ENCODE results near the gene TAGAP. TPM values are rescaled to one million over a fixed set of nuclear protein-coding genes. Genes with fewer than 3 reads are reported as not detected.
"Not testable (repeated sequence)": the region's sequence is repeated elsewhere in the genome, so short reads cannot be mapped to it uniquely, and the experiment has no call there.

TAGAP gene
- total and polyA plus RNA-seq, 8 donors = 0.93 to 4.1 (median 2.0) TPM; not detected in 1

DNA sequence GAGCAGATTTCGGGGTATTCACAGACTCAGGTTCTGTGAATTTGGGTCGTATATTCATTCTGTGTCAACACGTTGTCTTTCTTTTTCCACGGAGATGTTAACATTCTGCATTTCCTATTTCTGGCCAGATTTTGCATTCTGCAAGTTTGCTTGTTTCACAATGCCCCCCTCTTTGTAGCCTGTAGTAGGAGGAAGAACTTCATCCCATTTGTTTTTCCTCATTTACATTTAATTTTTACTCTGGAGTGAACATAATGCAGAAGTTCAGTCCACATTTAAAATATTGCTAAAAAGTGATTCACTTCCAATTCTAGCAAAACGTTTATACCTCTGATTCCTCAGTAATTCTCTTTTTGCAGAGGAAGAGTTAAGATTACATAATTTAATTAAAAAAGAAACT, 12.9 kb downstream of the TAGAP start:
- no peaks in the 10 kb centered on the region for H3K27me3 ChIP-seq
- H3K4me1 ChIP-seq = no peaks in the 10 kb centered on the region
- WGBS, 5 donors = 75 to 82% (median 78%) methylated on average over 5 of the region's 5 CpGs
- H3K9me3 ChIP-seq = no peaks in the 10 kb centered on the region
- H3K36me3 ChIP-seq = peaks cover 0 to 17% (median 8%) of the 10 kb centered on the region in 4 donors
- intact Hi-C loops (cut with DNase I; ENCODE audit: low total_unique reads) = no loop called here
- peak overlapping the region in 1 of 5 donors; percentile 47 for H3K27ac ChIP-seq
- DNase-seq = no peak
- no peak overlapping the region for H3K4me3 ChIP-seq
- TF ChIP-seq POLR2A (IDR thresholded peaks at IDR 0.05) = no peak

DNA sequence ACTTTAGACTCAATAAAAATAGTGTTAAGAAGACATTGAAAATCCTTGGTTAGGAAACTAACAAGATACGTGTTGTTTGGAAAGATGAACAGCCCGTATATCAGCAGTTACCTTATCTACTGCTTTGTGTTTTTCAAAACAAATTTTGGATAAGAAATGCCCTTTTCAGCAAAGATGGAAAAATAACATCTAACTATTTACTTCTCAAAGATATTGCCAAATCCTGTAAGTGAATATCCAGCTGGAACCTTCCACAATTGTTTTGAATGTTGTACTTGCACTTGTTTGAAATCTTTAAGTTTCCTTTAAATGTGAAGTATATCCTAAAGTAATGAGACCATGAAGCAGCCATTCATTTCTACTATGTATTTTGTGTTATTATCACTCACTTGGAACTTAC, 14.6 kb downstream of the TAGAP start:
- Histone ChIP-seq H3K36me3 (peaks cover 0 to under 1% (median 0%) of the 10 kb centered on the region in 4 donors), H3K27ac (no peak overlapping the region), H3K27me3 (no peaks in the 10 kb centered on the region), H3K4me3 (no peak overlapping the region), H3K9me3 (peaks cover 1 to 12% (median 10%) of the 10 kb centered on the region in 4 donors), H3K4me1 (no peaks in the 10 kb centered on the region)
- TF ChIP-seq POLR2A (IDR thresholded peaks at IDR 0.05) (no peak), CTCF (IDR thresholded peaks at IDR 0.05) (no peak), POLR2AphosphoS5 (IDR thresholded peaks at IDR 0.05) (no peak), EP300 (IDR thresholded peaks at IDR 0.05) (no peak)
- DNase-seq = no peak
- intact Hi-C loops (cut with DNase I; ENCODE audit: low total_unique reads) = no loop called here
- WGBS, 5 donors = 82 to 90% (median 84%) methylated on average over 2 of the region's 2 CpGs

DNA sequence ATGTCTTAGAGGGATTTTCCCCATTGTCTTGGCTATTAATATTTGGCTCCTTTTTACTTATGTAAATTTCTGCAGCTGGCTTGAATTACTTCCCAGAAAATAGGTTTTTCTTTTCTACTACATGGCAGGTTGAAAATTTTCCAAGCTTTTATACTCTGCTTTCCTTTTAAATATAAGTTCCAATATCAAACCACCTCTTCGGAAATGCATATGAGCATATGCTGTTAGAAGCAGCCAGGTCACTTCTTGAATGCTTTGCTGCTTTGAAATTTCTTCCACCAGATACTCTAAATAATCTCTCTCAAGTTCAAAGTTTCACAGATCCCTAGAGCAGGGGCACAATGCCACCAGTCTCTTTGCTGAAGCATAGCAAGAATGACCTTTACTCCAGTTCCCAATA, 19.6 kb downstream of the TAGAP start:
- DNase-seq; intact Hi-C loops (cut with DNase I; ENCODE audit: low total_unique reads); H3K27ac ChIP-seq; H3K4me3 ChIP-seq; H3K36me3 ChIP-seq; H3K27me3 ChIP-seq; H3K4me1 ChIP-seq: not testable (repeated sequence)
- peaks cover 9 to 22% (median 21%) of the 10 kb centered on the region in 4 donors for H3K9me3 ChIP-seq
- 41 to 100% (median 96%) methylated on average over 1 of the region's 1 CpG for WGBS, 5 donors

- intact Hi-C loops (cut with DNase I; ENCODE audit: low total_unique reads) = no loop called here
- no peak for DNase-seq
- no peaks in the 10 kb centered on the region for H3K27me3 ChIP-seq
- 78 to 83% (median 81%) methylated on average over 4 of the region's 4 CpGs for WGBS, 5 donors
- H3K9me3 ChIP-seq = peaks cover 9 to 22% (median 21%) of the 10 kb centered on the region in 4 donors
- H3K4me1 ChIP-seq = no peaks in the 10 kb centered on the region
- no peak overlapping the region for H3K4me3 ChIP-seq
- no peak for TF ChIP-seq CTCF (IDR thresholded peaks at IDR 0.05)
- no peak for TF ChIP-seq POLR2AphosphoS5 (IDR thresholded peaks at IDR 0.05)
- TF ChIP-seq EP300 (IDR thresholded peaks at IDR 0.05) = no peak
- TF ChIP-seq POLR2A (IDR thresholded peaks at IDR 0.05) = no peak
- no peak overlapping the region for H3K27ac ChIP-seq
- no peaks in the 10 kb centered on the region for H3K36me3 ChIP-seq
These were observed 20.9 kb downstream of the TAGAP start for GRCh38 chr6:159023893-159024292.

- Histone ChIP-seq H3K9me3 (peaks cover 6 to 18% (median 13%) of the 10 kb centered on the region in 4 donors), H3K36me3 (no peaks in the 10 kb centered on the region), H3K27ac (no peak overlapping the region), H3K27me3 (no peaks in the 10 kb centered on the region), H3K4me1 (no peaks in the 10 kb centered on the region), H3K4me3 (no peak overlapping the region)
- TF ChIP-seq POLR2AphosphoS5 (IDR thresholded peaks at IDR 0.05) = no peak
- TF ChIP-seq CTCF (IDR thresholded peaks at IDR 0.05) = no peak
- TF ChIP-seq POLR2A (IDR thresholded peaks at IDR 0.05) = no peak
- TF ChIP-seq EP300 (IDR thresholded peaks at IDR 0.05) = no peak
- 94 to 99% (median 96%) methylated on average over 2 of the region's 2 CpGs for WGBS, 5 donors
- intact Hi-C loops (cut with DNase I; ENCODE audit: low total_unique reads) = no loop called here
- no peak for DNase-seq
These were observed 24.8 kb downstream of the TAGAP start for GRCh38 chr6:159020011-159020410.

All from stomach (tissue), 9 donors.